GM10266 (cell line): ENCODE results near the gene OTOG.

ENCODE experiments used
- DNase-seq: peaks from one replicate; pipeline ENCODE4 v3.0.0; 2012; ENCODE audit errors: extremely low spot score
- CTCF ChIP-seq: IDR thresholded peaks from 2 replicates; pipeline ENCODE4 v1.5.1; 2012; ENCODE audit warnings: mild to moderate bottlenecking, low read depth; ENCODE audit not compliant: control insufficient read depth, insufficient read depth; ENCODE audit errors: missing control alignments

The OTOG gene

GRCh38 chr11:17600316-17601255 is 53.5 kb downstream of the OTOG start:
- no peak for TF ChIP-seq CTCF
- DNase-seq: no peak

GRCh38 chr11:17601256-17601671 is 54.2 kb downstream of the OTOG start:
- no peak for TF ChIP-seq CTCF
- DNase-seq: peak; percentile 8

- TF ChIP-seq CTCF: no peak
- no peak for DNase-seq
These were observed 54.6 kb downstream of the OTOG start for GRCh38 chr11:17601676-17602075.

GRCh38 chr11:17602105-17603001 is 55.3 kb downstream of the OTOG start:
- DNase-seq: no peak
- no peak for TF ChIP-seq CTCF

- no peak for DNase-seq
- TF ChIP-seq CTCF: no peak
These were observed 56.2 kb downstream of the OTOG start for GRCh38 chr11:17603056-17603825.

- DNase-seq: no peak
- TF ChIP-seq CTCF: no peak
These were observed 57.3 kb downstream of the OTOG start for GRCh38 chr11:17604201-17604914.
